ENCODE measurements around the gene OR4E1. TPM values are rescaled to one million over a fixed set of nuclear protein-coding genes. Genes with fewer than 3 reads are reported as not detected.

The OR4E1 gene
- total RNA-seq, 2 experiments from 2014 or later, result not detected

GRCh38 chr14:21680072-21680471 lies 6.5 kb upstream of the OR4E1 start:
- peaks cover 6% of the 10 kb centered on the region for H3K9me3 Mint-ChIP-seq
- H3K4me1 Mint-ChIP-seq (ENCODE audit: low read depth), result no peaks in the 10 kb centered on the region
- CTCF ChIA-PET, result no interaction called here
- TF ChIP-seq CTCF (IDR thresholded peaks at IDR 0.05), result no peak
- POLR2A ChIA-PET, result no interaction called here
- intact Hi-C loops (cut with micrococcal nuclease), result no loop called here
- ATAC-seq (no peak), DNase-seq (no peak)
- peaks cover 21% of the 10 kb centered on the region for H3K27me3 Mint-ChIP-seq
- H3K27ac Mint-ChIP-seq, result no peak overlapping the region
- no peak overlapping the region for H3K4me3 Mint-ChIP-seq
- H3K36me3 Mint-ChIP-seq (ENCODE audit: low read depth), result no peaks in the 10 kb centered on the region

- H3K9me3 Mint-ChIP-seq, result peaks cover 6% of the 10 kb centered on the region
- no peaks in the 10 kb centered on the region for H3K36me3 Mint-ChIP-seq (ENCODE audit: low read depth)
- H3K4me3 Mint-ChIP-seq, result no peak overlapping the region
- ATAC-seq (no peak), DNase-seq (no peak)
- TF ChIP-seq CTCF (IDR thresholded peaks at IDR 0.05), result no peak
- POLR2A ChIA-PET, result no interaction called here
- H3K4me1 Mint-ChIP-seq (ENCODE audit: low read depth), result no peaks in the 10 kb centered on the region
- CTCF ChIA-PET, result interaction anchor here (0.7 to 1.7 kb wide), 4 partner anchors 20 to 93 kb away, joined by 3 to 4 read pairs (median 3); no protein-coding TSS in a partner anchor
- intact Hi-C loops (cut with micrococcal nuclease), result no loop called here
- H3K27me3 Mint-ChIP-seq, result peaks cover 11% of the 10 kb centered on the region
- H3K27ac Mint-ChIP-seq, result no peak overlapping the region
These were observed 1.9 kb upstream of the OR4E1 start for GRCh38 chr14:21675566-21675965.

- Mint-ChIP-seq H3K9me3 (peaks cover 6% of the 10 kb centered on the region), H3K27ac (no peak overlapping the region), H3K4me3 (no peak overlapping the region), H3K4me1 (ENCODE audit: low read depth) (no peaks in the 10 kb centered on the region), H3K36me3 (ENCODE audit: low read depth) (no peaks in the 10 kb centered on the region), H3K27me3 (peaks cover 5% of the 10 kb centered on the region)
- no peak for ATAC-seq
- ChIA-PET CTCF (interaction anchor here (1.8 kb wide), 1 partner anchor 39 kb away, joined by 8 read pairs; no protein-coding TSS in a partner anchor), POLR2A (no interaction called here)
- intact Hi-C loops (cut with micrococcal nuclease), result no loop called here
- DNase-seq, result no peak
- TF ChIP-seq CTCF (IDR thresholded peaks at IDR 0.05), result no peak
These were observed 1.5 kb downstream of the OR4E1 start for GRCh38 chr14:21672116-21672515.

- no peak for TF ChIP-seq CTCF (IDR thresholded peaks at IDR 0.05)
- intact Hi-C loops (cut with micrococcal nuclease), result no loop called here
- Mint-ChIP-seq H3K4me1 (ENCODE audit: low read depth) (no peaks in the 10 kb centered on the region), H3K9me3 (peaks cover 6% of the 10 kb centered on the region), H3K36me3 (ENCODE audit: low read depth) (no peaks in the 10 kb centered on the region), H3K27ac (no peak overlapping the region), H3K27me3 (peaks cover 5% of the 10 kb centered on the region), H3K4me3 (no peak overlapping the region)
- CTCF ChIA-PET, result interaction anchor here (1.8 kb wide), 1 partner anchor 39 kb away, joined by 8 read pairs; no protein-coding TSS in a partner anchor
- DNase-seq (no peak), ATAC-seq (no peak)
- POLR2A ChIA-PET, result no interaction called here
These were observed 2.2 kb downstream of the OR4E1 start for GRCh38 chr14:21671371-21671770.

- intact Hi-C loops (cut with micrococcal nuclease), result no loop called here
- ATAC-seq, result no peak
- H3K27me3 Mint-ChIP-seq, result peaks cover 5% of the 10 kb centered on the region
- ChIA-PET POLR2A (no interaction called here), CTCF (interaction anchor here (1.0 kb wide), 1 partner anchor 43 kb away, joined by 3 read pairs; no protein-coding TSS in a partner anchor)
- H3K4me3 Mint-ChIP-seq, result no peak overlapping the region
- no peak for DNase-seq
- H3K27ac Mint-ChIP-seq, result no peak overlapping the region
- no peak for TF ChIP-seq CTCF (IDR thresholded peaks at IDR 0.05)
- no peaks in the 10 kb centered on the region for H3K4me1 Mint-ChIP-seq (ENCODE audit: low read depth)
- H3K9me3 Mint-ChIP-seq, result no peaks in the 10 kb centered on the region
- no peaks in the 10 kb centered on the region for H3K36me3 Mint-ChIP-seq (ENCODE audit: low read depth)
These were observed 4.3 kb downstream of the OR4E1 start for GRCh38 chr14:21669284-21669683.
